Dedifferentiated amniotic fluid mesenchymal stem cell (primary cell): ENCODE measurements around the gene NFAT5.
A peak's percentile ranks its signal among the peaks of the same experiment; 100 is the strongest.
"Not testable (repeated sequence)": the region's sequence is repeated elsewhere in the genome, so short reads cannot be mapped to it uniquely, and the experiment has no call there.

Experiments
- DNase-seq: peaks from one replicate; pipeline ENCODE4 v3.0.0-alpha.2; 2016; ENCODE audit errors: extremely low spot score

Gene NFAT5

DNA sequence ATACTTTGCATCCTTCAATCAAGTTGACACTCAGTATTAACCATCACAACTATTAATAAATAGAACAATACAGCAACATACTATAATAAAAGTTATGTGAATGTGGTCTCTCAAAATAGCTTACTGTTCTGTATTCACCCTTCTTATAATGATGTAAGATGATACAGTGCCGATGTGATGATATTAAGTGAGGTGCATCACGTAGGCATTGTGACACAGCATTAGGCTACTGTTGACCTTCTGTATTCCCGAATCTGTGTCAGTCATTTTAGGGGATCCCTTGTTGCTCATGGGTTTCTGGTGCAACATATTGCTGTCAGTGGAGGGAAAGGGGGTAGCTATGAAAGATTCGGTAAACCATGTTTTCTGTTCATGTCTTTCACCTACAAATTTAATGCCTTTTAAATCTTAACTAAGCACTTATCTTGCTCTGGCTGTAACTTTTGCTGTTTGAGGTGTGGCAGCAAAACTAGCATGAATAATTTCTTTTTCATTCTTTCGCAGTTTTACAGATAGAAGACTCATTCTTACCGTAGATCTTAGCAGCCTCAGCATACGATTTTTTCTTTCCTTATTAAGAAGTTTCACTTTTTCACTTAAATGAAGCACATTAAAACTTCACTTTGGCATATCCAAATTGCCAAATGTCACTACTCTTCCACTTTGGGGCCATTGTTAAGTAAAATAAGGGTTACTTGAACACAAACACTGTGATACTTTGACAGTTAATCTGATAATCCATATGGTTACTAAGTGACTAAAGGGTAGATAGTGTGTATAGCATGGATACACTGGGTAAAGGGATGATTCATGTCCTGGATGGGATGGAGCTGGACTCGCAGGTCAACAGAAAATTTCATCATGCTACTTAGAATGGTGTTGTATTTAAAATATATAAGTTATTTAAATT, 29.6 kb downstream of the NFAT5 start:
- peak; percentile 18 for DNase-seq

DNA sequence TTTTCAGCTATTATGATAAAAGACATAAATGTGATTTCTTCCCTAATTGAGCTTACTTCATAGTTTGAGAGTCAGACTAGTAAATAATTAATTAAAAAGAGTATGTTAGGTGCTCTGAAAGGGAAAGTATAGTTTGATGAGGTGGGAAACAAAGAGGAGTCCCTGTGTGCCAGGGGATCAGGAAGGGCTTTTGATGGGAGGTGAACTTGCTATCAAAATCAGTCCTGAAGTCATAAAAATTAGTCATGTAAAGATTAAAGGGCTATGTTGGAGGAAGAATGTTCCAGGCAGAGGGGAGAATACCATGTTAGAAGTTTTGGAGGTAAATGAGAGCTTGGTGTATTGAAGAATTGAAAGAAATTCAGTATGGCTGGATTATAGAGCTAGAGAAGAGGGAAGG, 31.0 kb downstream of the NFAT5 start:
- no peak for DNase-seq

DNA sequence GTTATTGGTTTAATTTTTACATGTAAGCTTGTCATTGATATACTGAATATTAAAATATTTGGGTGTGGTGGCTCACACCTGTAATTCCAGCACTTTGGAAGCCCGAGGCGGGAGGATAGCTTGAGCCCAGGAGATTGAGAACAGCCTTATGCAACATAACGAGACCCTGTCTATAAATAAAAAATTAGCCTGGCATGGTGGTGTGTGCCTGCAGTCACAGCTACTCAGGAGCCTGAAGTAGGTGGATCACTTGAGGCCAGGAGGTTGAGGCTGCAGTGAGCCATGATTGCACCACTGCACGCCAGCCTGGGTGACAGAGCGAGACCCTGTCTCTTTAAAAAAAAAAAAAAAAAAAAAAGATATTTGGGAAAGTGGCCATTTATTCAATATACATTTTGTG, 32.3 kb downstream of the NFAT5 start:
- DNase-seq, result no peak

DNA sequence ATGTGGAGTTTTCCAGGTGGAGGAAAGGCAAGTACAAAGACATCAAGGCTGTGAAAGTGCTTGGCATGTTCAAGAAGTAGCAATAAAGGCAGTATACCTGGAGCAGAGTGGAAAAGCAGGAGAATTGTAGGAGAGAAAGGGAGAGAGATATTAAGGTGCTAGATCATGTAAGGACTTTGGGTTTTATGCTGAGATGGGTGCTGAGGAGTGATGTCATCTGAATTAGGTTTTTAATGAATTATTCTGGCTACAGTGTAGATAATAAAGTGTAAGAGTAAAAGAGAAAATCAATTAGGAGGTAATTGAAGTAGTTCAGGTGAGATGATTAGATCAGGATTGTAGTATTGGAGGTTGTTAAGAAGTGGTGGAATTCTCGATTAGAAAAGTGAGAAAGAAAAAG, 34.0 kb downstream of the NFAT5 start:
- no peak for DNase-seq

DNA sequence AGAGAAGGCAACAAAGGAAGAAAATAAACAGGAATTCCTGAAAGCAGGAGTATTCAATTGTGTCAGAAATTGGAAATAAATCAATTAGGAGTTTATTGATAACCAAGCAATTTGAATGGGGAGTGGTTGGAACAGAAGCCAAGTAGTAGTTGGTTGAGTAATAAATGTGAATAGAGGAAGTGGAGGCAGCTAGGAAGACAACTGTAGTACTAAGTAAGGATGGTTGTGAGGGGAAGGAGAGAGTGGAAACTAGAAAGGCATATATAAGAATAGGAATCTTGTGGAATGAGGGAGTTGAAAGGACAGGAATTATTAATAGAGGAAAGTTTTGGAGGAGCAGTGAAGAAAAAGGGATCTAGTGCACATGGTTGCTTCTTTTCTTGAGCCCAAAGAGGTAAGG, 34.4 kb downstream of the NFAT5 start:
- DNase-seq, result no peak

DNA sequence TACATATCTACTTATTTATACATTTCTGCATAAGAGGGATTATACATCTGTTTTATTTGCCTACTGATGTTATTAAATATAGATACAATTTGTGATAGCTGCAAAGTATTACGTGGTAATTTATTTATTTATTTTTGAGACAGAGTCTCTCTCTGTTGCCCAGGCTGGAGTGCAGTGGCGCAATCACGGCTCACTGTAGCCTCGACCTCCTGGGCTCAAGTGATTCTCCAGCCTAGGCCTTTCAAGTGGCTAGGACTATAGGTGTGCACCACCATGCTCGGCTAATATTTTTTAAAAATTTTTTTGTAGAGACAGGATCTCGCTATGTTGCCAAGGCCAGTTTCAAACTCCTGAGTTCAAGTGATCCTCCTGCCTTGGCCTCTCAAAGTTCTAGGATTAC, 35.5 kb downstream of the NFAT5 start:
- no peak for DNase-seq

DNA sequence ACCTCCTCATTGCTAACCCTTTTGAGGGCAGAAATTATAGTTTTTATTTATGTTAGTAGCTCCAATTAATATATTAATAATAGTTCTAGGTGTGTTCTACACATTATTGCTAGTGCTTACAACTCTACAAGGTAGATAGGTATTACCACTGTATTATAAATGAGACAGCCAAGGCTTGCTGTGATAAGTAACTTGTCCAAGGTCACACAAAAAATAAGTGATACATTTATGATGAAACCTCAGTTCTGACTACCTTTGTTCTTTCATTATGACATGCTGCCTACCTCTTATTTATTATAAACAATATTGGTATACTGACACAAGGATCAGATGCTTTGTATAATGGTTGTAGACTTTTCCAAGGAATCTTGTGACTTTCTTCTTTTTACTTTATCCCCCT, 41.2 kb downstream of the NFAT5 start:
- no peak for DNase-seq

DNA sequence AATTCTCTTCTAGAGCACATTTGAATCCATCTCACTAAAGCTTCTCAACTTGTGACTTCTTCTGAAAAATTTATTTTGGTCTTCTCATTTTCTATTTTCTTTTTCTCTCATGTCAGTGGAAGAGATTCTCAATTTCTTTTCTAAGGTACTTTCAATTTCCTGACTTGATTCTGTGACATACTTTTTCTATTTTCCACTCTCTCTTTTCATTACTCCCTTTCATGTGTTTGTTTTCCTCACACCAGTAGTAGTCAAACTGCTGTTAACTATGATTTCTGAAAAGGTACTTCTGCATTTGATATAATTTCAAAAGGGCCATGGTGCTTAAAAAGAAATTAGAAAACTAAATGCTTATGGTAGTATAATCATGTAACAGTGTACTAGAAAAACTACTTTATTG, 41.9 kb downstream of the NFAT5 start:
- DNase-seq, result no peak

DNA sequence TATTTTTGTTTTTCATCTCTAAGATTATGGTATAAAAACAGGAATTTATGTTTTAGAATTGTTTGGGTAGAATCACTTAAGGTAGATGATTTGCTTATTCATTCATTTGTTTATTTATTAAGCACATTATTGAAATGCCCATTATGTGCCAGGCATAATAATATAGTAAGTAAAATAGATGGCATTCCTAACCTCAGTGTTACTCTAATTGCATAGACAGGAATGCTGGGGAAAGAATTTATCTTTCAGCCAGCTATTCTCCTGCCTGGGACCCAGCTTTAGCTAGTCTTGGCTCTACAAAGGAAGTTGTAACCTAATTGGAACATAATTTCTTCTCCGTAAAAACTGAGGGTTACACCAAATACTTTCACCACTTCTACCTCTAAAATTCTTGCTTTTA, 44.6 kb downstream of the NFAT5 start:
- DNase-seq, result no peak

DNA sequence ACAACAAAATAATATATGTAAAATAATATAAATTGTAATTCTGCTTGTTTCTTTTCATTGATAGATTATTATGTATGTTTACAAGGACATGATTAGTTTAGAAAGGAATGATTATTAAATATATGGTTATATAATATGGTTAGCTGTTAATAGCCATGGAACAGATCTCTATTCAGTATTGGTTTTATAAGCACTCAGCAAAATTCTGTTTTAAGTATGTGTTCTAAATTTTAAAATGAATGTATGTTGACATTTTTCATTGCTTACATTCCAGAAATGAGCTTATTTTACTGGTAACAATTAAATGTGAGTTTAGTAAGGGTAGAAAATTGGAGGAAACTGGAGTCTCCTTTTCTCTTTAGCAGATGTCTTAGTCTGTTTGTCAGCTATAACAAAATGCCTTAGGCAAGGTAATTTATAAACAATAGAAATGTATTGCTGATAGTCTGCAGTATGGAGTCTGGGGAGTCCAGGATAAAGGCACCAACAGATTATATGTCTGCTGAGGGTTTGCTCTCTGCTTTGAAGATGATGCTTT, 45.4 kb downstream of the NFAT5 start:
- DNase-seq, result peak; percentile 20

DNA sequence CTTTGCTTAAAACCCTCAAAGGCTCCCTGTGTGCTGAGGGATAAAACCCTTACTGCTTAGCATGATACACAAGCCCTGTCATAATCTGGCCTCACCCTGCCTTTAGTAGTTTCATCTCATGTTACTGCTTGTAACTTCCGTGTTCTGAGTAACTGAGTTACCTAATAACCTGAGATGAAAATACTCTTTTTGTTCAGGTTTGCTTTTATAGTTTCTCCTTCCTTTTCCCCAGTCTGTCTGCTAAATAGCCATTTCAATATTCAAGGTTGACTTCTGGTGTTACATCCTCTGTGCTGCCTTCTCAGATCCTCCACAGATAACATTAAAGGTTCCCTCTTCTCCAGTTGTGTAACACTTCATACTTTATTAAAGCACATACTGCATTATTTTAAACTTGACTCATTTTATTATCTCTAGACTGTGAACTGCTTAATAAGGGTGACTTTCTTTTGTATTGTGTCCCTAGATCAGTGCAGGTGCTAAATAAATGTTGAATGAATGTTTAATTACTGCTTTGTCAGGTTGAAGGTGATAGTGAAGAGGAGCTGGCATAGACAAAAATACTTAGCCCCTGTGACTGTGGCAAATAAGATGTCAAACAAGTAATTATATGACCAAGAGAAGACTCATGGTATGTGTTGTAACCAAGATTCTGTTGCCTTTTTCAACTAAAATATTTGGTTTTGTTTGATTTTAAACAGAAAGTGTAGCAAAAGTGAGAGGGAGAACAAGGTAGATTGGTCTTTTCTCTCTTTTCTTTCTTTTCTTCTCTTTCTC, 47.8 kb downstream of the NFAT5 start:
- DNase-seq, result no peak

DNA sequence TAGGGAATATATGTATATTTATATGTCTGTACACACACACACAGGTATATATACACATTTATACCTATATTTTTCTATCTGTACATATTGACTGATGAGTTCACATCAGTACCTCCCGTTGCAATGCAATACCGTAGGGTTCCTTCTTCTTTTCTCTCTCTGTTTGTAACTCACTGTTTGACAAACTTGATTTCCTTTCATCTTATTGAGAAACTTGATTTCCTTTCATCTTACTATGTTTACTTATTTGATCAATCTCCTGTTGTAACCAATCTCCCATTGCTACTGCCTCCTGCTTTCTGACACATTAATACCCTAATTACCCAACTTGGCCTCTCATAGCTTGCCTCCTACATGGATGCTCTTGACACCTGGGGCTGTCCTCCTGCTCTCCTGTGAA, 49.8 kb downstream of the NFAT5 start:
- DNase-seq, result no peak

DNA sequence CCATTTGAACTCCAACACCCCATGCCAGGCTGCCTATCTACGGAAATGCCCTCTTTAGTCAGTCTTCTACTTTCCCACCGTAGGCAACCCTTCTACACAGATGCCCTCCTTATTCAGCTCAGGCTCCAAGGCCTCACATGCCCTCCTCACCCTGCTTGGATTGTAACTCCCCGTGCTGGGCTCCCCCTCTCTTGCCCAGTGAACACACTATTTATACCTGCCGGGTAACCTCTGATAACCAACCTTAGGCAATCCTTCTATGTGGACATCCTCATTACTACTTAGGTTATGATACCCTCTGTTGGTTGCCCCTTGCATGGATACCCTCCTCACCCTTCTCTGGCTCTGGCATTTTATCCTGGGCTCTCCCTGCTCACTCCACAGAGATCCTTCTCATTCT, 50.3 kb downstream of the NFAT5 start:
- no peak for DNase-seq

DNA sequence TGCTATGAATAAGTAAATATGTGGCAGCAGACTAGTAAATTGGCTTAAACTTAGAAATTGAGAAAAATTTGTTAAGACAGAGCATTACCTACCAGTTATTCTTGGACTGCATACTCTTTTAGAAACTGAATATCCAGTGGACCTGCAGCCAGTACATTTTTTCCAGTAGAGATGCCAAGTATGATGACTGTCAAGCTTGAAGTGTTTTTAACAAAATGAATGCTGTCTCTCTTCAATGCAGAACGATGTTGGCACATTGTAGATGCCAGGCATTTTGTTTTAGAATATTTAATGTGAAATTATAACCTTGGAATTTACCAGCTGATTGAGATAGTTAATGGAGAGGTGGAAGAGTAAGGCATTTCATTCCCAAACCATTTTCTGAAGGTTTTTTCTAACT, 52.5 kb downstream of the NFAT5 start:
- peak; percentile 54 for DNase-seq

DNA sequence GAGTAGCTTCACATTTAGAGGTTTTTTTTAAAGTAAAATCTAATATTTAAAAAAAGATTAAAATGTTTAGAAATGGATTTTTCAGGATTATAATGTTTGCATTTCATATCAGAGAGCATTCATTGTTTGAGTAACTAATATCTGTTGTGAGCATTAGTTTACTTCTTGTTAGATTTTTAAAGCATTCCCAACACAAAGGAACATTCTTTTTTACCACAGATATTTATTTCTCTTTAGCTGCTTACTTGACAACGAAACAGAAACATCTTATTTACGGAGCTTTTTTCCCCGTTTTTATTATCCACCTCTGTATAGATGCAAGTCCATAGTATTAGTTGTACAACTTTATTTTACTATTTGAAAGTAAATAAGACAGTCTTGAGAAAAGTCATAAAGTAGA, 53.0 kb downstream of the NFAT5 start:
- DNase-seq, result no peak

DNA sequence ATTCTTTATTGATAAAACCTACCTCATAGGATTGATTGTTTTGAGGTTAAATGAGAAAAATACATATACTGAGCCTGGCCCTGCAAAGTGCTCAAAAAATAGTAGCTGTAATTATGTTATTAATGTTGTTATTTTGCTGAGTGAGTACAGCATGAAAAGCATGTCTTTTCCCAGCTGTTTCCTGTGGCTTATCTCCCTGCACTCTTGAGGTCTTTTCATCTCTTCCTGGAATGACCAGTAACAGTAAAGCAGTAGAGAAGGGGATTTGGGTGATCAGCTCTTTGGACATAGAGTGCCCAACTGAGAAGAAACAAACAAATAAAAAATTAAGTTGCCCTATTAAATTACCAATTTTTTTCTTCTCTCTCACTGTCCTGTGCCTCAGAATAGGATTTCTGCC, 53.7 kb downstream of the NFAT5 start:
- DNase-seq, result no peak

DNA sequence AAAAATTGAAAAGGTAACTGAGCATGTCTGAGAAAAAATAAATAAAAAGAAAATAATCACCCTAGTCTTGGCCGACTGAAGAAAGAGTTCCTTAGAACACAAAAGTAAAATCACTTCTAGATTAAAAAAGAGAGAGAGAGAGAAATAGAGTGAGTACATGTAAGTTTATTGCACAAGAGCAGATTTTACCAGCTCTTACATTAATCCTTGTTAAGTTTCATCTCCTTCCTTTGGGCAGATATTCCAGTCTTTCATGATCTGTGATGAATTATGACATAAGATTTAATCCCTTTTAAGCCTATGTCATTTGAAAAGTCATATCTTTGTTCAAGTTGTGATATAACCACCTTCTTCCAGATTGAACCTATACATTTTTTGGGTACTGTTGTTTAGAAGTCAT, 54.8 kb downstream of the NFAT5 start:
- DNase-seq, result no peak

DNA sequence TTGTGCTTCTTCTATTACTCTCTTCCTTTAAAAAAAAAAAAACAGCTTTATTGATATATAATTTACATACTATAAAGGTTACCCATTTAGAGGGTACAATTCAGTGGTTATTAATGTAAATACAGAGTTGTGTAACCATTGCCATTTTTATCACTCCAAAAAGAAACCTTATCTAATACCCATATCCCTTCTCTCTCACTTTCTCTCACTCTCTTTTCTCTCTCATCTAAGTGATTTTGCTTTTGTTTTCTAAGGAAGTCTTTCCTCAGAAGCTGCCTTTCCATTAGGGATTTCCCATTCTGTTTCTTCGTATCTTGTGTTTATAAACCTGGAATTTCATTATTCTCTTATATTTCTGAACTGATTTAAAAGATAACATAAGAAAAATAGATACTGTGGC, 55.5 kb downstream of the NFAT5 start:
- DNase-seq, result no peak

DNA sequence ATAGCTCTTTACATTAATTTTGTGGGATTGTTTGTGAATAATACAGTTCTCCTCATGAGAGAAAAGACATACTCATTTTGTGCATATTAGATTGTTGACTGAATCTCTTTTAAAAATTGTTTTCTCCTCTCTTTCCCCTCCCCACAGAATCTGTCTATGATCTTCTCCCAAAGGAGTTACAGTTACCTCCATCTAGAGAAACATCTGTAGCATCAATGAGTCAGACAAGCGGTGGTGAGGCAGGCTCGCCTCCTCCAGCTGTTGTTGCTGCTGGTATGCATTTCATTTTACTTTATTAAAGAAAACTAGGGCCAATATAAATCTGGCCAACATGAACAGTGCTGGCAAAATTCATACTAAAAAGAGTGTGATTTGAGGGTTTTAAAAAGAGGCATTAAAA, 60.5 kb downstream of the NFAT5 start:
- DNase-seq, result peak; percentile 17

DNA sequence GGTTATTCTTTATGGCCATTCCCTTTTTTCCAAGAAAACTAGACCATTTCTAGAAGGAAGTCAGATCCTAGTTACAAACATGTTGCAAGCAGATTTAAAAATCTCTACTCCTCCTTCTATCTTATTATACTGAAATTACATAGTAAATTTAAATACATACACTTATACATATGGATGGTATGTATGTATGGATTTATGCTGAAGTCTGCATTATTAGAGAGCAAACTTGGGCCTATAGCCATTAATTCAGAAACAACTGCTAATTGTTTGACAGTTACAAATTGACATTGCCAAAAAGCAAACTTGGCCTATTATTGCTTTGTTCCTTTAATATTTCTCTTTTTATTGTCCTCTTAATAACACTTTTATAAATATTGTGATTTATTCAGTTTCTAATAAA, 67.1 kb downstream of the NFAT5 start:
- no peak for DNase-seq

DNA sequence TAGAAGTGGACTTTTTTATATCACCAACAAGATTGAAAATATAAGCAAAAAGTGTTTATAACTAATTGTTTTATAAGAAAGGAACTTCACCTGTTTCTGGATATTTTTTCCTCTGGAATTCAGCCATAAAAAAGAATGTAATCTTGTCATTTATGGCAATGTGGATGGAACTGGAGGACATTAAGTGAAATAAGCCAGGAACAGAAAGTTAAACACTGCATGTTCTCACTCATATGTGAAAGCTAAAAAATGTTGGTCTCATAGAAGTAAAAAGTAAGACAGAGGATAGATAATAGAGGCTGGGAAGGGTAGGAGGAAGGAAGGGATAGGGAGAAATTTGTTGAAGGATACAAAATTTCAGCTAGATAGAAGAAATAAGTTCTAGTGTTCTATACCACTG, 67.6 kb downstream of the NFAT5 start:
- DNase-seq, result no peak

DNA sequence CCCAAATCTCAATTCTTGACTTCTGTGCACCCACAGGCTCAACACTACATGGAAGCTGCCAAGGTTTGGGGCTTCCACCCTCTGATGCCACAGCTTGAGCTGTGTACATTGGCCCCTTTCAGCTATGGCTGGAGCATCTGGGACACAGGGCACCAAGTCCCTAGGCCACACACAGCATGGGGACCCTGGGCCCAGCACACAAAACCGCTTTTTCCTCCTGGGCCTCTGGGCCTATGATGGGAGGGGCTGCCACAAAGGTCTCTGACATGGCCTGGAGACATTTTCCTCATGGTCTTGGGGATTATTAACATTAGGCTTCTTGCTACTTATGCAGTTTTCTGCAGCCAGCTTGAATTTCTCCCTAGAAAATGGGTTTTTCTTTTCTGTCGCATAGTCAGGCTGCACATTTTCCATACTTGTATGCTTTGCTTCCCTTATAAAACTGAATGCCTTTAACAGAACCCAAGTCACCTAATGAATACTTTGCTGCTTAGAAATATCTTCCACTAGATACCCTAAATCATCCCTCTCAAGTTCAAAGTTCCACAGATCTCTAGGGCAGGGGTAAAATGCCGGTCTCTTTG, 70.9 kb downstream of the NFAT5 start:
- not testable (repeated sequence) for DNase-seq
